Endothelial cell of umbilical vein (primary cell): ENCODE data around the gene FBP2. TPM values are rescaled to one million over a fixed set of nuclear protein-coding genes. Genes with fewer than 3 reads are reported as not detected.

Experiments
- BruUV-seq: library from RNA; stranded (reverse); fragments of 400-500 nt; replicated peaks from 2 replicates; lab custom pipeline; 2021; lab: Mats Ljungman, UMichigan
- CTCF ChIA-PET: fragments of 300-600, 350-600 bp; sonication (Branson Sonifier 250); formaldehyde crosslinking; loops from one replicate; lab custom pipeline; 2021; ENCODE audit warnings: antibody characterized with exemption, inconsistent platforms; lab: Charles Lee
- POLR2A ChIA-PET: fragments of 300-600, 350-600 bp; sonication (Branson Sonifier 250); formaldehyde crosslinking; loops from one replicate; lab custom pipeline; 2021; ENCODE audit warnings: antibody characterized with exemption, inconsistent platforms; lab: Charles Lee
- DNase-seq: peaks from one replicate; pipeline ENCODE4 v3.0.0-alpha.2; 2011; ENCODE audit warnings: low read depth, low spot score
- FAIRE-seq: peaks from 2 replicates; lab custom pipeline; 2011; peaks lifted over from hg19 to GRCh38; lab: Jason Lieb, UNC
- H2AFZ ChIP-seq: 2 replicates; pipeline ENCODE4 v1.6.0; 2012; ENCODE audit warnings: low read depth, low read length, control low read depth, inconsistent platforms
- H3K27ac ChIP-seq: 2 replicates; pipeline ENCODE4 v1.5.1; 2011; ENCODE audit warnings: low read depth, mild to moderate bottlenecking, control low read depth, low read length, moderate library complexity; ENCODE audit not compliant: insufficient read depth
- H3K27me3 ChIP-seq, 2 experiments: 2 replicates each; pipeline versions ENCODE4 v1.6.0 to v1.6.1; 2011; ENCODE audit warnings: low read length in 2 of 2, mixed read lengths in 1 of 2; ENCODE audit not compliant: control insufficient read depth in 2 of 2, insufficient read depth in 2 of 2
- H3K36me3 ChIP-seq, 2 experiments: 2 replicates in 1 of 2; 3 replicates in 1 of 2; pipeline ENCODE4 v1.5.1; 2011; ENCODE audit warnings: low read length in 2 of 2, mild to moderate bottlenecking in 1 of 2, moderate library complexity in 1 of 2; ENCODE audit not compliant: control insufficient read depth in 2 of 2, insufficient read depth in 2 of 2; ENCODE audit errors: extremely low read depth in 1 of 2
- H3K4me1 ChIP-seq: 3 replicates; pipeline ENCODE4 v1.5.1; 2011; ENCODE audit warnings: mild to moderate bottlenecking, low read length; ENCODE audit not compliant: control insufficient read depth, insufficient read depth; ENCODE audit errors: extremely low read depth
- H3K4me2 ChIP-seq: 2 replicates; pipeline ENCODE4 v1.6.1; 2011; ENCODE audit warnings: low read length, control low read depth, mixed read lengths; ENCODE audit not compliant: insufficient read depth
- H3K4me3 ChIP-seq, 3 experiments: fragments of 200-600 bp in 1 of 3; sonication (generic), shearing (Covaris generic) in 1 of 3; replicated peaks in 1 of 3; 2 replicates each; pipeline ENCODE4 v1.5.1; 2011 to 2016; ENCODE audit warnings: control low read depth in 3 of 3, low read length in 3 of 3, mild to moderate bottlenecking in 2 of 3, inconsistent platforms in 1 of 3, low read depth in 1 of 3, moderate library complexity in 1 of 3; ENCODE audit not compliant: insufficient read depth in 1 of 3
- H3K79me2 ChIP-seq: 2 replicates; pipeline ENCODE4 v1.6.0; 2012; ENCODE audit warnings: low read length, inconsistent platforms; ENCODE audit not compliant: control insufficient read depth, insufficient read depth
- H3K9ac ChIP-seq: replicated peaks from 2 replicates; pipeline ENCODE3; 2011; ENCODE audit warnings: low read length, control low read depth; ENCODE audit not compliant: insufficient read depth; ENCODE audit errors: extremely low read depth
- H3K9me1 ChIP-seq: replicated peaks from 3 replicates; pipeline ENCODE4 v1.6.0; 2011; ENCODE audit warnings: mild to moderate bottlenecking, low read length; ENCODE audit not compliant: control insufficient read depth, insufficient read depth; ENCODE audit errors: extremely low read depth
- H3K9me3 ChIP-seq: replicated peaks from 2 replicates; pipeline ENCODE4 v1.5.1; 2012; ENCODE audit warnings: low read length, inconsistent platforms; ENCODE audit not compliant: control insufficient read depth, insufficient read depth
- H4K20me1 ChIP-seq: replicated peaks from 2 replicates; pipeline ENCODE3; 2011; ENCODE audit warnings: mild to moderate bottlenecking, low read length; ENCODE audit not compliant: control insufficient read depth, insufficient read depth; ENCODE audit errors: extremely low read depth
- EZH2 ChIP-seq: IDR thresholded peaks from 2 replicates; pipeline ENCODE4 v1.6.1; 2012; ENCODE audit warnings: borderline replicate concordance, low read depth, mild to moderate bottlenecking, moderate library complexity, low read length, inconsistent platforms; ENCODE audit not compliant: severe bottlenecking
- FOS ChIP-seq: IDR thresholded peaks from 2 replicates; pipeline ENCODE4 v1.6.1; 2011; ENCODE audit warnings: mild to moderate bottlenecking, low read length, moderate library complexity, borderline replicate concordance; ENCODE audit not compliant: insufficient read depth
- GATA2 ChIP-seq: IDR thresholded peaks from 2 replicates; pipeline ENCODE4 v1.7.0; 2011; ENCODE audit warnings: low read depth, mild to moderate bottlenecking, moderate library complexity, mixed read lengths, low read length; ENCODE audit not compliant: insufficient read length, insufficient read depth
- JUN ChIP-seq: IDR thresholded peaks from 2 replicates; pipeline ENCODE4 v1.6.1; 2011; ENCODE audit warnings: borderline replicate concordance, low read depth; ENCODE audit not compliant: insufficient read length, insufficient read depth
- MYC ChIP-seq: IDR thresholded peaks from one replicate; pipeline ENCODE4 v1.6.1; 2011; ENCODE audit warnings: mild to moderate bottlenecking, low read depth, low read length
- POLR2A ChIP-seq: IDR thresholded peaks from 2 replicates; pipeline ENCODE4 v1.6.1; 2012; ENCODE audit warnings: low read depth, mild to moderate bottlenecking, control low read depth, low read length
- POLR2AphosphoS5 ChIP-seq: IDR thresholded peaks from 2 replicates; pipeline ENCODE4 v1.6.1; 2012; ENCODE audit warnings: low read depth, mild to moderate bottlenecking, control low read depth, low read length, moderate library complexity; ENCODE audit not compliant: insufficient read depth
- dilution Hi-C: fragments of 300-500 bp; cut with MboI; formaldehyde crosslinking; loops from one replicate; pipeline ENCODE4 v1.15.0; 2019; ENCODE audit warnings: low sequenced_read_pairs; ENCODE audit not compliant: extremely low pct_ligation_motif_present
- intact Hi-C: fragments of 100-400 bp; cut with micrococcal nuclease; formaldehyde crosslinking; loops from one replicate; pipeline ENCODE4 v1.10.0; 2022
- polyA plus RNA-seq, 4 experiments: library from polyadenylated mRNA; depleted of rRNA in 3 of 4; stranded (reverse) in 3 of 4; unstranded in 1 of 4; fragments of >200 nt; gene quantifications; 2 replicates each; pipeline versions ENCODE4 v1.2.1 to v1.2.3, GENCODE V29; 2011 to 2012; ENCODE audit warnings: missing spikeins in 1 of 4
- total RNA-seq: library from RNA; stranded (reverse); gene quantifications from 2 replicates; pipeline ENCODE4 v1.2.3, GENCODE V29; 2021
- TF ChIP-seq, protein P1 (sequence below): IDR thresholded peaks from 2 replicates; pipeline ENCODE4 v1.6.1; 2011; ENCODE audit not compliant: insufficient read depth, insufficient read length
- TF ChIP-seq, protein P2 (sequence below), 2 donors: IDR thresholded peaks; 1 replicate in 1 of 2; 2 replicates in 1 of 2; pipeline ENCODE4 v1.5.1; 2011; ENCODE audit warnings: low read length in 2 of 2, mild to moderate bottlenecking in 2 of 2, moderate library complexity in 2 of 2, control low read depth in 1 of 2, inconsistent platforms in 1 of 2, low read depth in 1 of 2; ENCODE audit not compliant: insufficient read depth in 1 of 2; ENCODE audit errors: extremely low read depth in 1 of 2

The FBP2 gene
- total and polyA plus RNA-seq, 2 donors (not counting 3 experiments of a cell fraction or from before 2014, with no cell fraction given), result not detected

DNA sequence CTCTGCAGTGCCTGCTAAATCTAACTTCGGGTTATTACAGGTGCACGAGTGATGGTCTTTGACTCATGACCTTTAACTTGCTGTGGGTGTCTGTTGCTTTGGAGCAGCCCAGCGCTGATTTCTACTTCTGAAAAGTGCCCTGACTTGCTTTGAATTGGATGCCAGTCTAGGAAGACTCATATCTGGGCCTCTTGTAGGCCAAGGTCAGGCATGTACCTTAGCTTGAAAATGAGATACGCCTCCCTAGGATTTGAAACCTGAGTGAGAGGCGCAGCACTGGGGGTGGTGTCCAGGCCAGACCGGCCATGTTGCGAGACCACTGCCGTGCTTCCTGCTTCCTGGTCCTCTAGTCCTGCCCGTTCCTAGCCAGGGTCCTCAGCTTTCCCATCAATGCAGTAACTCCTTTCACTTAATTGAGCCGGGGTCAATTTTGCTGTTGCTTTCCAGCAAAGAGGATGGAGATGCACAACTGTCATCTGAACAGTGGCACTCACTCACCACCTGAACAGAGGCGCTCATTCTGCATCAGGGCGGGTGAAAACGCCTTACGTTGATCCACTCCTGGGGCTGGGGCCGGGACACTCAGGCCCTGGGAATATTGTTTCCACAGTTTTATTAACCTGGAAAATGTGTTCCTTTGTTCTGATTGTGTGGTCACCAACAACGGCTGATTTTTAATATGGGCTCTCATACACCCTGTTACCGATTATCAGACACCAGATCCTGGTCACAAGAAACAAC, 24.5 kb downstream of the FBP2 start:
- Histone ChIP-seq H3K27me3 (no peaks in the 10 kb centered on the region), H2AFZ (no peak overlapping the region), H3K4me1 (no peaks in the 10 kb centered on the region), H3K9me1 (no peaks in the 10 kb centered on the region), H3K27ac (no peak overlapping the region), H3K9me3 (no peaks in the 10 kb centered on the region), H4K20me1 (no peaks in the 10 kb centered on the region), H3K4me3 (no peak overlapping the region), H3K79me2 (no peaks in the 10 kb centered on the region), H3K36me3 (no peaks in the 10 kb centered on the region), H3K9ac (no peak overlapping the region), H3K4me2 (no peak overlapping the region)
- DNase-seq, result no peak
- POLR2A ChIA-PET, result no interaction called here
- CTCF ChIA-PET, result no interaction called here
- no peak for TF ChIP-seq FOS
- TF ChIP-seq MYC, result no peak
- TF ChIP-seq JUN, result no peak
- TF ChIP-seq POLR2A, result no peak
- TF ChIP-seq EZH2, result no peak
- TF ChIP-seq, protein P1, sequence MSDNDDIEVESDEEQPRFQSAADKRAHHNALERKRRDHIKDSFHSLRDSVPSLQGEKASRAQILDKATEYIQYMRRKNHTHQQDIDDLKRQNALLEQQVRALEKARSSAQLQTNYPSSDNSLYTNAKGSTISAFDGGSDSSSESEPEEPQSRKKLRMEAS, result no peak
- no peak for TF ChIP-seq POLR2AphosphoS5
- TF ChIP-seq, protein P2, sequence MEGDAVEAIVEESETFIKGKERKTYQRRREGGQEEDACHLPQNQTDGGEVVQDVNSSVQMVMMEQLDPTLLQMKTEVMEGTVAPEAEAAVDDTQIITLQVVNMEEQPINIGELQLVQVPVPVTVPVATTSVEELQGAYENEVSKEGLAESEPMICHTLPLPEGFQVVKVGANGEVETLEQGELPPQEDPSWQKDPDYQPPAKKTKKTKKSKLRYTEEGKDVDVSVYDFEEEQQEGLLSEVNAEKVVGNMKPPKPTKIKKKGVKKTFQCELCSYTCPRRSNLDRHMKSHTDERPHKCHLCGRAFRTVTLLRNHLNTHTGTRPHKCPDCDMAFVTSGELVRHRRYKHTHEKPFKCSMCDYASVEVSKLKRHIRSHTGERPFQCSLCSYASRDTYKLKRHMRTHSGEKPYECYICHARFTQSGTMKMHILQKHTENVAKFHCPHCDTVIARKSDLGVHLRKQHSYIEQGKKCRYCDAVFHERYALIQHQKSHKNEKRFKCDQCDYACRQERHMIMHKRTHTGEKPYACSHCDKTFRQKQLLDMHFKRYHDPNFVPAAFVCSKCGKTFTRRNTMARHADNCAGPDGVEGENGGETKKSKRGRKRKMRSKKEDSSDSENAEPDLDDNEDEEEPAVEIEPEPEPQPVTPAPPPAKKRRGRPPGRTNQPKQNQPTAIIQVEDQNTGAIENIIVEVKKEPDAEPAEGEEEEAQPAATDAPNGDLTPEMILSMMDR (IDR thresholded peaks at IDR 0.05; ENCODE audit: extremely low read depth in 1 of 2, insufficient read depth in 1 of 2, low read depth in 1 of 2, low read length in 2 of 2), result no peak
- no peak for TF ChIP-seq GATA2
- intact Hi-C loops (no loop called here), dilution Hi-C loops (no loop called here)
- no TSS peak for BruUV-seq
- FAIRE-seq, result no peak
